Measurements from ENCODE around the gene LCN1.
"Not testable (repeated sequence)": the region's sequence is repeated elsewhere in the genome, so short reads cannot be mapped to it uniquely, and the experiment has no call there.

Gene LCN1

DNA sequence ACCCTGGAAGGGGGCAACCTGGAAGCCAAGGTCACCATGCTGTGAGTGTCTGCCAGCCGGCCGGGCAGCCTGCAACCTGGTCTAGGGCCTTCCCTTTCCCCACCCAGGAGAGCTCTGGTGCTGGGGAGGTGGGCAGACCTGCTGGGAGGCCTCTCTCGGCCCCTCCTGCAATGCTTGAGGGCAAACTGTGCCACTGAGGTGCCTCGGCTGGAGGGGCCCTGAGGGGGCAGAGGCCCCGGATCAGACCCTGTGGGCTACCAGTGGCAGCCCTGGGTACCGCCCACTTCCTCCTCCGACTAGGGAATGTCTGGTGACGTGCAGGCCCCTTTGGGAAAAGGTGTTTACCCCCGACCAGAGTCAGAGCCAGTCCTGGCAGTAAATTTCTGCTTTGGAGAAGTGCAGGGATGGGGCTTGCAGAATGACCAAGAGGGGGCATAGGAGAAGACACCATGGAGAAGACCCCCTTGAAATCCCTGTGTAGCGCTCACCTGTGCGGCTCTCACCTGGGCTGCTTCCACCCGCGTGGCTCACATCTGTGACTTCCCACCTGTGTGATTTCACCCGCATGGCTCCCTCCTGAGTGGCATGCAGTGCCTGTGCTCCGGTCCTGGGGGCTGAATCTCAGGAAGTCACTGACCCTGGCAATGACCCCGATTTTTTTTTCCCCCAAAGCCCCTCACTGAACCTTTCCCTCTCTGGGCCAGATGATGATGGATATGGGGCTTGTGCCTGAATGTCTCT, 1.1 kb downstream of the LCN1 start:
- DNase-seq (ENCODE audit: low read depth in 2 of 2): no peak

DNA sequence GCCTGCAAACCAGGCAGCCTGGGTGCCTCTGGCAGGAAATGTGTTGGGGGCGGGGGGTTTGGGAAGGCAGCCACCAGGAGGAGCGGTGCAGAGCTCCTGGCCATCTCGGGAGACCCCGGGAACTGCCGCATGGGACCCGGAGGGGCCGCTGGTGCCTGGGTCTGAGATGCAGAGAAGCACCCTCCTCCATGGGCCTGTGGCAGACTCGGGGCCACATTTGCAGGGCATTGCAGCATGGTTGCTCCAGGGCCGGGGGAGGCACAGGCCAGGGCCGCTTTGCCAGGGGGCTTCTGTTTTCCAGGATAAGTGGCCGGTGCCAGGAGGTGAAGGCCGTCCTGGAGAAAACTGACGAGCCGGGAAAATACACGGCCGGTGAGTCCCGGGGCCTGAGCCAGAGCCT, 1.7 kb downstream of the LCN1 start:
- DNase-seq (ENCODE audit: low read depth in 2 of 2): no peak

DNA sequence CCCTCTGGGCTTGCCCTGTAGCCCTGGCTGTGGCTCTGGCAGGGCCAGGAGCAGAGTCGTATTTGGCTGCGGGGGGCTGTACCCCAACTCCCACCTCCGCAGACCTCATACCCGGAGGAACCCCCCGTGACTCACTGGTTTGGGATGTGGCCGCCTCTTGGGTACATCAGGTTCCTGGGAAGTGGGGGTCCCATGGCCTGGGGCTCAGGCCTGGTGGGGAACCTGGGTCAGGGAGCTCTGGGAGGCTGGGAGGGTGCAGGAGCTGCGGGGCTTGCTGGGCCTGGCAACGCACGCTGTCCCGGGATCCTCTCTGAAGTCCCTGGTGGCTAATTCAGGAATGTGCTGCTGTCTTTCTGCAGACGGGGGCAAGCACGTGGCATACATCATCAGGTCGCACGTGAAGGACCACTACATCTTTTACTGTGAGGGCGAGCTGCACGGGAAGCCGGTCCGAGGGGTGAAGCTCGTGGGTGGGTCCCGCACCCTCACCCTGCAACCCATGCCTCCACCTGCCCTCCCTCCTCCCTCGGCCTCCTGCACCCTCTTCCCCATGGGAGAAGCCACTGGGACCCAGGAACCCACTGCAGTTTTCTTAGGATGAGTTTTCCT, 2.4 kb downstream of the LCN1 start:
- no peak for DNase-seq (ENCODE audit: low read depth in 2 of 2)

DNA sequence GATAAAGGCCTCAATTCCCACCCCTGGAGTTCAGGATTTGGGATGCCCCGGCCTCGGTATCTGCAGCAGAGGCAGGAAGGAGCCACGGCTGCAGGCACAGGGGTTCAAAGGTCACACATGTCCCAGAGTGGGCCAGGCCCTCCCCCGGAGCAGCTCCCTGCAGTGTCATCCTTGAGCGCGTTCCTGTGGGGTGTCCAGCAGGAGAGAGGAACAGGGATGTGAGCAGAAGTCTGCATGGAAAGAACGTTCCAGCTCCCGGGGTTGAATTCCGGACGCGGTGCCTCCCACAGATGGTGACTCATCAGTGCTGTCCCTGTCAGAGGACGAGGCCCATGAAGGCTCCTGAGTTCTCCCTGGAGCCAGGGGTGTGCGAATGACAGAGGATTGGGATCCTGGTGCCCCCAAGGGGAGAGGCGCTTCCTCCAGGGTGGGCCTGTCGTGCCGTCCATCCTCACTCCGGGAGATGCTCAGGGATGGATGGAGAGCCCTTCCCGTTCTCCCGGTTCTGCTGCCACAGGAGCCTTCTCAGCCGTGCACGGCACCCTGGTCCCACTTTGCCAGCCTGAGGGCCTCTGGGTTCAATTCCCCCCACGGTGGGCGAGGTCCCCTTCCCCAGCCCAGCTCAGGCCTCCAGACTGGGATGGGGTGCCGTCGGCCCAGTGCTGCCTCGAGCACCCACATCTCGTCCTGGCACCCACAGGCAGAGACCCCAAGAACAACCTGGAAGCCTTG, 3.1 kb downstream of the LCN1 start:
- no peak for DNase-seq (ENCODE audit: low read depth in 2 of 2)

DNA sequence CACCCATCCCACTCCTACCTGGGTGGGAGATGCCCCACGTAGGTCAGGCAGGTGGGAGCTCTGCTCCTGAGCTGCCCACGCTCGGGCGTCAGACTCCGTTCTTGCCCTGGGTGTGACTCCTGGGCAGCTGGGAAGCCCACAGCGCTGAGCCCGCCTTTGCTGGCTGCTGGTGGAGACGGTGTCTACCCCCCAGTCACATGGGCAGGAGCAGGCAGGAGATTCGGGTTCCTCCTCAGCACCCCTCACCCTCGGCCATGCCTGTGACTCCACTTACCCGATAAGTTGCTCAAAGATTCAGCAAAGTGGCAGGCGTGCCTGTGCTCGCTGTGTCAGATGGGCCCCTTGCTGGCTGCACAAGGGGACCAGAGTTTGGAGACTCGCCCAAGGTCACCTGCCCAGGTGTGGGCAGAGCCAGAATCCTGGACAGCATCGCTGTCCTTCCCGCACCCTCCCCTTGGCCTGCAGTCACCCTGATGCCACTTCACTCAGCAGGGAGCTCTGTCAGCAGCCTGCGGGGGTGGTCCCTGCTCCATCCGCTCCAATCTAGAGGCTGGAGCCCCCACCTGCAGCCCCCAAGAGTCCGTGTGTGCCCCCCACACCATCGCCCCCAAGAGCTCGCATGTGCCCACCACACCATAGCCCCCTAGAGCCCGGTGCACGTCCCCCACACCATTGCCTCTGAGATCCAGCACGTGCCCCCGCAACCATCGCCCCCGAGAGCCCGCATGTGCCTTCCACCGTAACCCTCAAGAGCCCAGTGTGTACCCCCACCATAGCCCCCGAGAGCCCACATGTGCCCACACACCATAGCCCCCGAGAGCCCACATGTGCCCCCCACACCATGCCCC, 4.2 kb downstream of the LCN1 start:
- no peak for DNase-seq (ENCODE audit: low read depth in 2 of 2)

DNA sequence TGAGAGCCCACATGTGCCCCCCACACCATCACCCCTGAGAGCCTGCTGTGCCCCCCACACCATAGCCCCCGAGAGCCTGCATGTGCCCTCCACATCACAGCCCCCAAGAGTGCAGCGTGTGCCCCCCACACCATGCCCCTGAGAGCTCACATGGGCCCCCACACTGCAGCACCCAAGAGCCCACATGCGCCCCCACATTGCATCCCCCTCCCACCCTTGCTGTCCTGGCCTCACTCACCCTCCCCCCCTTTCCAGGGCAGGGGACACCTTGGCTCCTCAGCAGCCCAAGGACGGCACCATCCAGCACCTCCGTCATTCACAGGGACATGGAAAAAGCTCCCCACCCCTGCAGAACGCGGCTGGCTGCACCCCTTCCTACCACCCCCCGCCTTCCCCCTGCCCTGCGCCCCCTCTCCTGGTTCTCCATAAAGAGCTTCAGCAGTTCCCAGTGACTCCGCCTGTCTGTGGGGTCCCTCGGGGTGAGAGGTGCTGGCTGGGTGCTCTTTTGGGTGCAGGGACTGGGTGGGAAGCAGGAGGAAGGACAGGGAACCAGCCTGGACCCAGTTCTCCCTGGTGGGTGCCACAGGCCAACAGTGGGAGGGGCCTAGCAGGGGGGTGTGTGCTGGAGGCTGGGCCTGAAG, 5.0 kb downstream of the LCN1 start:
- DNase-seq (ENCODE audit: low read depth in 2 of 2): no peak

DNA sequence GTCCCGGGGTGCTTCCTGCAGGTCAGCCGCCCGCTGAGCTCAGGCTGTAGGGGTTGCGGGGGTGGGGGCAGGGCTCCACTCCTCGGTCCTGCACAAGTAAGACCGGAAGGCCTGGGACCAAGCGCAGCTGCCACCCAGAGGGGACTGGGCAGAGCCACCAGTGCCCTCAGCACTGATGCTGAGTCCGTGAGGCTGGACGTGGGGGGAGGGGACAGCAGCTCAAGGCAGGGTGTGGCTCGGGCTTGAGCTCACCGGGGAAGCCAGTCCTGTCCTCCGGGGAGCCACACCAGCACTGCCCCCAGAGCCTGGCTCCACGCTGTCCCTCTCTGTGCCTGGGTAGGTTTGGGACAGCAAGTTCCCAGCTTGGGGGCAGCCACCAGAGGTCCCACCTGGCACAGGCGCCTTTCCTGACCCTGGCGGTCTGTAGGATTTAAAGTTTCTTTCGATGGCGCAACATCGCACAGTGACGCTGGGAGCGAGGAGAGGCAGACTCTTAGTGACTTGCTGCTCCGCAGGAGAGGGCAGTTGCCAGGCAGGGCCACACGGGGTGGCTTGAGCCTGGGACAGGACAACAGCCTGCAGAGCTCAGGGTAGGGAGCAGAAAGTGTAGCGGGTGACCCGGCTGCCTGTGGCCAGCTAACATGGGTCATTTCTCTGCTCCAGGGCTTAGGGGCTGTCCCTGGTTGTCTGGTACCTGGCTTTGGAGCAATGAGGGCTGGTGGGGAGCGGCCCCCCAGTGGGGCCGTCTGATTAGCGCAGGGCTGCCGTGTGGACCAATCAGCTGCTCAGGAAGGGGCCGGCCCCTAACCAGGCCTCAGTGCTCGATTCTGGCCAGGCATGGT, 5.7 kb downstream of the LCN1 start:
- no peak for DNase-seq (ENCODE audit: low read depth in 2 of 2)

DNA sequence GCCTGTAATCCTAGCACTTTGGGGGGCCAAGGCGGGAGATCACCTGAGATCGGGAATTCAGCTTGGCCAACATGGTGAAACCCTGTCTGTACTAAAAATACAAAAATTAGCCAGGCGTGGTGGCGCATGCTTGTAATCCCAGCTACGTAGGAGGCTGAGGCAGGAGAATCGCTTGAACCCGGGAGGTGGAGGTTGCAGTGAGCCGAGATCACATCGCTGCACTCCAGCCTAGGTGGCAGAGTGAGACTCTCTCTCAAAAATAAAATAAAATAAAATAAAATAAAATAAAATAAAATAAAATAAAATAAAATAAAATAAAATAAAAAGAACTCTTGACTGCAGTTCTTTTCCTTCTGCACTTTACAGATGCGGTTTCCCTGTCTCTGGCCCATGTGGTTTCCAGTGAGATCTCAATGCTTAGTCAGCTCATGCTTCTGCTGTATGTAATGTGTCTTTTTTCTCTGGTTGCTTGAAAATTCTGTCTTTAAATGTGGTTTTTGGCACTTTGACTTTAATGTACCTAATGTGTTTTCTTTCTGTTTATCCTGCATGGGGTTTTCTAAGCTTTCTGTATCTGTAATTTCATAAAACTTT, 7.7 kb downstream of the LCN1 start:
- DNase-seq (ENCODE audit: low read depth in 2 of 2): not testable (repeated sequence)

DNA sequence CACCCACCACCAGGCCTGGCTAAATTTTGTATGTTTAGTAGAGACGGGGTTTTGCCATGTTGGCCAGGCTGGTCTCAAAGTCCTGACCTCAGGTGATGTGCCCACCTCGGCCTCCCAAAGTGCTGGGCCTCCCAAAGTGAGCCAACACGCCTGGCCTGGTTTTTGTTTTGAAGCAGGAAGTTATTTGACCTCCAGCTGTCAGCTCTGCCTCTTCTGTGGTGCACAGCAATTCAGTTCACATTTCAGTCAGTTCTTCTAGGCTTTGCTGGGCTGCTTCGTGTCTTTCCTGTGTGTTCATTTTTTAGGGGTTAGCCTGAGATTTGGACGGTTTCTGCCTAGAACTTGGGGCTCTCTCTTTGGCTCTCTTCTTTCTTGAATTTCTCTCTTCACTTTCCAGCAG, 8.9 kb downstream of the LCN1 start:
- DNase-seq (ENCODE audit: low read depth in 2 of 2): no peak

DNA sequence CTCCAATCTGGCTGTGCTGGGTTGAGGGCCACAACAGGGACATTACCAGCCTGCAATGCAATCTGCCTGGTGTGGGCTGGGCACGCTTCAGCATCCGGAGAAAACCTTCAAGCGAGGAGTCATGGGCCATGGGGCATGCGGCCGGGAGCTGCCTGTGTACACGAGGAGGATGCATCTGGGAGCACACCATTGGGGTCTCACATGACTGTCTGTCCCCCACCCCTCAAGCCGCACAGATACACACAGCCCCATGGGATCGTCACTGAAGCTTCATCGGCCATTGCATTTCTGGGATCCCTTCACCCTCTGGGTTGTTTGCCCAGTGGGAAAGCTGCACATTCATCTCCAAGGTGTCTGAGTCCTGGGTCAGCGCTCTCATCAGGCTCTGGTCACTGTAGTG, 9.9 kb downstream of the LCN1 start:
- no peak for DNase-seq (ENCODE audit: low read depth in 2 of 2)

DNA sequence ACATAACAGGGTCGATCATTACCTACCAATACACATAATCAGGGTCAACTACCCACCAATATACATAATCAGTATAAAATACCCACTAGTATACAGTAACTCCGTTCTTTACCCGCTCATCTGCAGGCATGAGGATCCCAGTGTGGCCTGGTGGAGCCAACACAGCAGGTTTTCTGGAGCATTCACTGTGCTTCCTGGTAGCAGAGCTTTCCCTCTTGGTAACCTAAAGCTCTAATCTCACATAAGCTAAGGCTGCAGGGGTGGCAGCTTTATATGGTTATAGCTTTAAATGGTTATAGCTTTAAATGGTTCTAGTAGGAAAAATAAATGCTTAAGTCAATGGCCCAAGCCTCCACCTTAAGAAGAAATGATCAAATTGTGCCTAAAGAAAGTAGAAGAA, 11.9 kb downstream of the LCN1 start:
- DNase-seq (ENCODE audit: low read depth in 2 of 2): no peak

DNA sequence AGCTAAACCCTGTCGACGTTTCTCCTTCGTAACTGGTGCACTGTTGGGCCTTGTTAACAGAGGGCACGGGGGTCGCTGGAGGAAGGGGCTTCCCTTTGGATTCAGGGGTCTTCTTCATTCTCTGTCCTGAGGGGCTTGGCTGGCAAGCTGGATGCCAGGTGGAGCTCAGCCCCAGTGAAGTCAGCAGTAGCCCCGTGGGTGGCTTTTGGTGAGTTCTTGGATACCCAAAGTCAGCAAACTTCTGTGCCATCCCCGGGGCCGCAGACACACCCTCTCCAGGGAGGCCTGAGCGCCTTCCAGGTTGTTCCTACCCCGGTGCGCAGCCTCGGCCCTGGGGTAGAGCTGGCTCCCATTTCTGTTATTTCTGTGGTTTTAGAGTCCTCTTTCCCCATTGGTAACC, 12.4 kb downstream of the LCN1 start:
- DNase-seq (ENCODE audit: low read depth in 2 of 2): no peak

DNA sequence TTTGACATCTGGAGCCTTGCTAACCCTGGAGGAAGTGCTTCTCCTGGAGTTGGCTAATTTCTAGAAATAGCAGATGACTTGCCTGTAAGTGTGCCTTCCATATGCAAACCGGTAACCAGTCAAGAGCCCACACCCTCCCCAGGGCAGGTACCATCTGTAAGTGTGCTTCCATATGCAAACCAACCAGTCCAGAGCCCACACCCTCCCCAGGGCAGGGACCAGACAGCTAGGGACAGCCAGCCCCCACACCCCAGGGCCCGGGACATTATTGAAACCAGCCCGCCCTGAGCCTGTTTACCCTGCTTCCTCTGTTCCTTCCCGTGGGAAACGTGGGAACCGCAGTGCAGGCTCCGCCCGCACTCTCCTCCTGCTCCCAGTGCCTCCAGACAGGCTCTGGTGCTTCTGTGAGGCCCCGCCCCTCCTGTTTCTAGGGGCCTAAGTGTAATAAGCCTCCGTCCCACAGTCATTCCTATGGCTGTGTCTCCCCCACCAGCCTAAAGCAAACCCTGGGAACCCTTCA, 13.0 kb downstream of the LCN1 start:
- not testable (repeated sequence) for DNase-seq (ENCODE audit: low read depth in 2 of 2)

DNA sequence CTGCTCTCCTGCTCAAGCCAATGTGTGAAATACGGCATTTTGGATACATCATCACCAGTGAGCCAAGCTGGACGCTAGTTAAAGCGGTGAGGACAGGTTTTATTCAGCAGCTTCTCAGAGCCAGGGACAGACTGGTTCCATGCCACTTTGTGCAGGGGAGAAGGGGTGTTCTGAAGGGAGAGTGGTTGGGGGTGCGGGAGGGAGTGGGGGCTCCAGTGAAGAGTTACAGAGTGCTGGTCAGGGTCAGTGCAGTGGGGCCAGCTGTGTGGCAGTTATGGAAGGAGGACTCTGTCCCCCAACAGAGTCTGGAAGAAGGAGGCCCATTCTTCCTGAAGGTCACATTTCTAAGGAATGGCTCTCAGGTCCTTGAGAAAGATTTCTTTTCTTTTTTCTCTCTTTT, 13.6 kb downstream of the LCN1 start:
- not testable (repeated sequence) for DNase-seq (ENCODE audit: low read depth in 2 of 2)

DNA sequence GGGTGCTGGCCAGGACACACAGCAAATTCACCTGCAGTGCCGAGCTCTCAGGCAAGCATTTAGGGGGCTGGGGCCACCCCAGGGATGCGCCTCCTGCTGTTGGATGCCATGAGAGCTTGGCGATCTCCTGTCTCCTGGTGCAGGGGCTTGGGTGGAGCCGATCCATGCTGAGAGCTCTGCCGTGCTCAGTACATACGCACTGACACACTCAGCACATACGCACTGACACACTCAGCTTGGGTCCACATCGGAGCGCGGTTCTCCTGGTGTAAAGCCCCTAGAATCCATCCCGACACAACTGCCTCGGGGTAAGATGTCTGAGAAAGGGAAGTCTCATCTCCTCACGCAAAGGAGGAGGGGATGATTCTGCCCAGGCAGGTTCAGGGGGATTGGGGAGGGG, 14.4 kb downstream of the LCN1 start:
- DNase-seq (ENCODE audit: low read depth in 2 of 2): not testable (repeated sequence)

DNA sequence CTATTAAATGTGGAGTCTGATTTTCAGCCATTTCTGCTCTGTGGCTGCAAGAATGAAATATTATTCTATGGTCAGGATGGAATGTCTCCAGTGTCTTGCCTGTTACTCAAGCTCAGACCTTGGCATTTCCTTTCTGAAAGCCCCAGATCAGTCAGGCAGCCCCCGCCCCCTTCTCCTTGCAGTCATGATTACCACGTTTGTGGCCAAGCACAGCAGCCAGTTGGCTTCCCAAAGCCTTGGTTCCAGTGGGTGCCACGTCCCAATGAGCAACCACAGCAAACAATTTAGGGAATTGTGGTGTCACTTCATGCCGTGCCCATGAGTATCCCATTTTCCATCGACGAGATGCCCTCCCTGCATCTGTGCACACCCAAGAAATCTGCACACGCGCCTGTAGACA, 15.0 kb downstream of the LCN1 start:
- DNase-seq (ENCODE audit: low read depth in 2 of 2): no peak

DNA sequence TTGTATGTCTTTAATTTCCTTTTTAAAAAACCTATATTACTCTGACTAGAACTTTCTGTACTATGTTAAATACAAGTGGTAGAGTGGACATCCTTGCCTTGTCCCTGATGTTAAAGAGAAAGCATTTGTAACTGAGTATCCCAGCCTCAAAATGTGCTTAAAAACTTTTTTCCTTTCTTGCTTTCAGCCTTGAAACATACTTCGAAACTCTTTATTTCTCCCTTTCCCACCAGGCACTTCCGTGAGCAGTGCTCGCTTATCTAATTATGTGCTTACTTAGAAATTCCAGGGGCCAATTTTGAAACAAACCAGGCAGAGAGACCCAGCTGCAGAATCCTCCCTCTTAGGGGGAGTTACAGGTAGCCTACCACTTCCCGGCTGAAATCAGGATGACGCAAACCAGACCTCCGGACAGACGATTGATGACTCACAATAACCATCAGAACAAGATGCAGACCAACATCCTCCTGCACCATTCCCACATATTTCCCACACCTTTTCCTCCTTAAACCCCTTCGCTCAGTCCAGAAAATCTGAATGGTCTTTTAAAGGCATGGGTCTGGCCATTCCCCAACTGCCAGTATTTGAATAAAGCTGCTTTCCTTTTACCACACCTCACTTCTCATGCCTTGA, 22.1 kb downstream of the LCN1 start:
- not testable (repeated sequence) for DNase-seq (ENCODE audit: low read depth in 2 of 2)

DNA sequence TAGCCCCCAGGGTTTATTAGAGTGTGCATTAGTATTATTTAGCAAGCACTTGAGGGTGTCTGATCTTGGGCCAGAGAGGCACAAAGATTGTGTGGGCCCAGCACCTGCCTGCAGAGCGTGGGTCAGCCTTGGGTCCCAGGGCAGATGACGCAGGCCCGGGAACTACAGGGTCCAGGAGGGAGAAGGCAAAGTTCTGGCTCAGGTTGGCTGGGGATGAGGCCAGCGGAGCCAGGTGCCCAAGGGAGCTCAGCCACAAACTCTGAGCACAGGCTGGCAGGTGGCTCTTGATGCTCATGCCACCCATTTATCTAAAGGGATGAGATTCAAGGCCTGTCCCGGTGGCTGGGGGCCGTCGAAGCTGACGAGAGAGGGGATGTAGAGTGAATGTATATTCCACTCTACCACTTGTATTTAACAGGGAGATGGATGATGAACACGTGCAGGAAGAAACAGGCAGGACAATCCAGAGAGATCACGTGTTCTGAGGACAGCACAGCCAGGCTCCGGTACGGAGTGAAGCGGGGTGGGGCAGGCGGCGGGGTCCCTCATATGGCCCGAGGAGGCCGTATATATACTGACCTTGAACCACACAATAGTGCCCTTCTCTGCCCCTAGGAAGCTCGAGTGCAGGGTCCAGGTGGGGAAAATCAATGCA, 23.9 kb downstream of the LCN1 start:
- no peak for DNase-seq (ENCODE audit: low read depth in 2 of 2)

DNA sequence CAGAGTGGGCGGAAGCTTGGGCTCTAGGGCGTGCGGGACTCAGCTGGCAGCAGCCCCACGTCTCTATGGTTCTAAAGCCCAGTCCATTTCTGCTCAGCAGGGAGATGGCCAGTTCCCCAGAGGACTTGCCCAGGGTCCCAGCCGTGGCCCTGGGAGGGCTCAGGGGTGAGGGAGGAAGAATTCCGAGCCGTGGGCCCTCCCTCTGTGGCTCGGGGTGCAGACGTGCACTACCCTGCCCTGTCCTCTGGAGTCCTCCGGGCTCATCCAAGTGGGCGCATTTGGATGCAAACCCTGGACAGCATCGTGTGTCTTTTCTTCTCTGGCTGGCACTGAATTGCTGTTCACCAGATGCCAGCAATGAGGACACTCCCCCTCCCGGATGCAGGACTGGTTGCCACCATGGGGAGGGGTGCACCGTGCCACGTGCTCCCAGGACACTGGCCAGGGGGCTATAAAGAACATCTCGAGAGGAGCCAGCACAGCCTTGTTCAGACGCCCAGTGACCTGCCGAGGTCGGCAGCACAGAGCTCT, 24.5 kb downstream of the LCN1 start, which contains the start of gene OBP2A:
Gene OBP2A (plus strand): TSS at position 481 of the 531 bp plus-strand sequence. CDS start 55 bp downstream, outside the sequence.
- DNase-seq (ENCODE audit: low read depth in 2 of 2): not testable (repeated sequence)

Data from stimulated activated CD4-positive, alpha-beta T cell treated with anti-CD3 and anti-CD28 coated beads, Interleukin-1b, Interleukin-23, amount 100 ng/mL, for 1 hour (primary cell).